Measurements from ENCODE around the gene SORCS2.

SORCS2 gene

DNA sequence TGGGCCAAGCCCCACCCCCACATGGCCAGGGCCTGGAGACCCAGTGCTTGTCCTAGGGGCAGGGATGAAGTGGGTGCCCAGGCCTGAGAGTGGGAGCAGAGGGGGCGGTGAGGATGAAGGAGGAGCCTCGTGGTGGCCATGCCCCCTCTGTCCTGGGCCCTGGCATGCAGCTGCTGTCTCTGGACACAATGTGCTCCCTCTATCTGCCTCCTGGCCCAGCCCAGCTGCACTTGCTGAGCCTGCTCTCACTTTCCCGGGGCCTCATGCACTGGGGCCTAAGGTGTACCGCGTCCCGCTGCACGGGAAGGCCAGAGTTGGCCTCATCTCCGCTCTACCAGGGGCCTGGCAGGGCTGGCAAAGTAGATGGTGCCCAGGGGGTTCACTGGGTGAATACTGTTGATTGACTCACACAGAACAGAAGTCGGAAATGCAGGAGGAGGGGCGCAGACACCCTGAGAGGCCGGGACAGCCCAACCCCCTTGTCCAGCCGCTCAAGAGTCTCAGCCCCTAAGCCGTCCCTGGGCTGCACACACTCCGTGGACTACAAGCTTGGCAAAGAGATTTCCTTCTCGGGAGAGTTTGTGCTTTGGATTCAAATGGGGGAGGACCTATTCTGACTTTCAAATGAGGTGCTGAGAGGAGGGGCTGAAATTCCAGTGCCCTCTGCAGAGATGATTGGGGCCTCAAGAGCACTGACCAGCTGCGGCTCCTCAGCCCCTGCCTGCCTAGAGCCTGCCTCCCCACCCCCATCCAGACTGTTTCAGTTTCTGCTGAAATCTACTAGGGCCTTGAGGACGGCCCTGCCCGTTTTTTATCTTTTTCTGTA lies 130.0 kb downstream of the SORCS2 start:
- DNase-seq (ENCODE audit: low spot score in 2 of 2) = no peak
- Mint-ChIP-seq H3K27ac (no peak overlapping the region), H3K4me1 (peaks cover 23% of the 10 kb centered on the region), H3K9me3 (peaks cover 4% of the 10 kb centered on the region), H3K4me3 (no peak overlapping the region), H3K36me3 (peaks cover 3% of the 10 kb centered on the region)
- no peak for ATAC-seq

DNA sequence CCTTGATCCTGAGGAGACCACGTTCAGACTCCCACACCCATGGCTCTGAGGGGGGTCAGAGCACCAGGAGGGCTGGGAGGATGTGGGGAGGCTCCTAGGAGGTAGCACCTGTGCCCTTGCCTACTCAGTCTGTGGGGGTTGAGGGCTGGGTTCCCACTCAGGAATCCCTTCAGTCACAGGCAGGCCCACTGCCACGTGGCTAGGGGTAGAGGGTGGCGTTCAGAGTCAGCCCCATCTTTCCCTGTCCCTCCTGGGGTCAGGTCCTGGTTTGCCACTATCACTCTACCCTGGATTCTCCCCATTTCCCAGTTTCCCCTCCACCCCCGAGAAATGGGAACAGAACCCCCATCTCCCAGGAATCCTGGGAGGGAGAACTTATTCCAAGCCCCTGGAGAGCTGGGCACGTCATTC lies 131.1 kb downstream of the SORCS2 start:
- peaks cover 4% of the 10 kb centered on the region for H3K9me3 Mint-ChIP-seq
- DNase-seq (ENCODE audit: low spot score in 2 of 2) (no peak), ATAC-seq (no peak)
- peaks cover 23% of the 10 kb centered on the region for H3K4me1 Mint-ChIP-seq
- no peak overlapping the region for H3K27ac Mint-ChIP-seq
- no peaks in the 10 kb centered on the region for H3K36me3 Mint-ChIP-seq
- no peak overlapping the region for H3K4me3 Mint-ChIP-seq

DNA sequence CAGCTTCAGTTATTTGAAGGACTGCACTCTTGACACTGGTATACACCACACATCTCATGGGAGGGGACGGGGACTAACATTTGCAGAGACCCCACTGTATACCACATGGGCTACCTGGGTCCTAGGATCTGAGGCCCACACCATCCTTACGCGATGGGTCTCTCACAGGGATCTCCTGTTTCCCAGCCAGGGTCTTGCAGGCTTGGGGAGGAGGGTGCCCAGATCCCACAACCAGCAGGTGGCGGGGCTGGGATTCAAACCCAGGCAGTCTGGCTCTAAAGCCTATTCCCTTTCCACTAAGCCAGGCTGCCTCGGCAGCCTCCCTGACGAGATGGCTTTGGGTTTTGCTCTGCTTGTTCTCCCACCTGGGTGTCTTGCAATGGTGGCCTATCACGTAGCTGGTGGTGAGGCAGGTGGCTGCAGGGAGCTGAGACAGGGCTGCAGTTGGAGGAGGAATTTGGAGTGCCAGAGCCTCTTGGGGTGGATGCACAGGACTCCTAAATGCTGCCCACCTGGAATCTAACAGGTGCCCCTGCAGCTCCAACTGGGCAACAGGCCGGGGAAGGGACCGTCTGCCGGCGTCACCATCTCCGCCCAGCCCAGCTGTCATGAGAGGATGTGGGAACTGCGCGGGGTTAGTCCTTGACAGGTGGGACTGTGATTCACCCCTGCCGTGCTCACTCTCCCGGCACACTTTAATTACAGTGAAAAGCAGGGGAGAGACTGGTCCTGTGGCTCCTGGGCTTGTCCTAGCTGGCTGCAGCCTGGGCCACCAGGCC lies 131.7 kb downstream of the SORCS2 start:
- Mint-ChIP-seq H3K4me1 (peaks cover 23% of the 10 kb centered on the region), H3K4me3 (peak overlapping the region; percentile 44), H3K27ac (peak overlapping the region; percentile 26), H3K9me3 (peaks cover 4% of the 10 kb centered on the region), H3K36me3 (no peaks in the 10 kb centered on the region)
- DNase-seq (ENCODE audit: low spot score in 2 of 2) (no peak), ATAC-seq (peak; percentile 80)

DNA sequence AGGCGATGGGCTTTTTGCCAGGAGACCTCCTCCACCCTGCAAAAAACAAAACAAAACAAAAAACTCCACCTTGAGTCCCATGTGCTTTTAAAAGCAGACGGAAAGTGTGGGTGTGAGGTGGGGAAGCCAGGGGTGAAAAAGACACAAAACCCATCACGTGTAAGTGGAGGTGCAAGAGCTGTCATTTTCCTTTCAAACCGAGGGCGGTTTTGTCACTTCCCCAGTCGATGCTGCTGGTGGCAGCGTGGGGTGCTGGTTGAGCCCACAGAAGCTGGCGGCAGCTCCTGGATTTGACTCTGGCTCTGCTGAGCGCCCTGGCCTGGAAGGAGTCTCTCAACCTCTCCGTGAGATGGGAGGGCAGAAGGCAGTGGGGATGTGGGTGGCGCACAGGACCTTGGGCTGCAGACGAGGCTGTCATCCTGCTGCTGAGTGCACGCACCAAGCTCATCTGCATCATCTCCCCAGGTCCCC lies 132.3 kb downstream of the SORCS2 start:
- H3K27ac Mint-ChIP-seq = peak overlapping the region; percentile 26
- H3K9me3 Mint-ChIP-seq = peaks cover 4% of the 10 kb centered on the region
- DNase-seq (ENCODE audit: low spot score in 2 of 2) (peak in 1 of 2 donors; percentile 54), ATAC-seq (peak; percentile 71)
- H3K4me1 Mint-ChIP-seq = peaks cover 23% of the 10 kb centered on the region
- H3K4me3 Mint-ChIP-seq = peak overlapping the region; percentile 44
- no peaks in the 10 kb centered on the region for H3K36me3 Mint-ChIP-seq

DNA sequence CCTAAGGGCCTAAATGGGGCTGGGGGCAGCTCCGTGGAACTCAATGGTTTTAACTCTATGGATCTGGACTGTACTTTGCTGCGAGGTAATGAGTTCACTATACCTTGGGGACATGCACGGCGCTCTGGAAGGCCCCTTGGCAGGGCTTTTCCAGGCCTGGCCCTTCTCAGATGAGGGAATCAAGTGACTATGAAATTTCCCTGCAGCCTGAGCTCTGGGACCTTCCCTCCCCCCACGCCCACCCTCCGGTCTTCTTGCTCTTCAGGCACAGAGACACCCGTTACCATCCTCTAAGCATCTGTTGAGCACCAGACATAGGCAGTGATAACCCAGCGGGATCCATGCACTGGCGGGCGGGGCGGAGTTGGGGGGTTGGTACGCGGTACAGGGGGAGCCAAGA lies 133.2 kb downstream of the SORCS2 start:
- DNase-seq (ENCODE audit: low spot score in 2 of 2) = no peak
- no peaks in the 10 kb centered on the region for H3K36me3 Mint-ChIP-seq
- no peak overlapping the region for H3K4me3 Mint-ChIP-seq
- H3K27ac Mint-ChIP-seq = peak overlapping the region; percentile 18
- H3K9me3 Mint-ChIP-seq = peaks cover 4% of the 10 kb centered on the region
- H3K4me1 Mint-ChIP-seq = peaks cover 23% of the 10 kb centered on the region
- no peak for ATAC-seq

DNA sequence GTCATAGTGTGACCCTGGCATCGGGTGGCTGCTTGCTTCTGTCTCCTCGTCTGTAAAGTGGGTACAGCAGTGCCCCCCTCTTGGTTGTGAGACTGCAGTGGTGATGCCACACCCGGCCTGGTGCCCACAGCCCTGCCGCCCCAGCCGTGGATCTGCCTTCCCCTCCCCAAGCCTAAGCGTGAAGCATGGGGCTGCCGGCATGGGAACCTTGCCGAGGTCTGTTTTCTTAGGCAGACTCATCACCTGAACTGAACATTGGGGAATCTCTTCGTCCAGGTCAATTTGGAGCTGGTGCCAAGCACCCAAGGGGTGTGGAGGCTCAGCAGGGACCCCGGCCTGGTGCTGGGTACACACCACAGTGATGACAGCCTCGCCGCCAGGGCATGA lies 134.0 kb downstream of the SORCS2 start:
- Mint-ChIP-seq H3K36me3 (no peaks in the 10 kb centered on the region), H3K9me3 (no peaks in the 10 kb centered on the region)
- ATAC-seq = no peak

DNA sequence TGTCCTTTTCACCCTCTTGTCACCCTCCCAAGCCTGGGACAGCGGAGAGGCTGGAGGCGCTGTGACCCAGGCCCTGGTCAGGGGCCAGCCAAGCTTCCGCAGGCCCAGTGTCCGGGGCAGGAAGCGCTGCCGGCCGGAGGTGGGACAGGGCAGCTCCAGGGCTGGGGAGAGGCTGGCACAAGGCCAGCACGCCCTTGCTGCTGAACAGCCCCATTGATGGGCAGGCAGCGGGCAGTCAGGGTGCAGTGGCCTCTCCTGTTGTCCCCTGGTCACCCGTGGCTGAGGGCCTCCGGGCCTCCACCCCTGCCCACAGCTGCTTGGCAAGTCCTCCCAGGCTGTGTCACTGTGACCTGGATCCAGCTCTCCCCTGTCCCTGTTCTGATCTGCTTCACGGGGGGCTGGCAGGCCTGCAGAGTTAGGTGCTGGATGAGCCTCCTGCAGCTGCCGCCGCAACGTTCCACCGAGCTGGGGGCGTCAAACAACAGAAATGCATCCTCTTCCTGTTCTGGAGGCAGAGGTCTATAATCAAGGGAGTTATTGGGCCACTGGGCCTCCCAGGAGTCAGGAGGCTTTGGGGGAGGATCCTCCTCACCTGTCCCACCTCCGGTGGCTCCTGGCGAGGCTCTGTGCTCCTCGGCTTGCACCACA lies 134.5 kb downstream of the SORCS2 start:
- DNase-seq (ENCODE audit: low spot score in 2 of 2) = no peak
- no peak overlapping the region for H3K4me3 Mint-ChIP-seq
- H3K4me1 Mint-ChIP-seq = peaks cover 23% of the 10 kb centered on the region
- ATAC-seq = no peak
- no peaks in the 10 kb centered on the region for H3K9me3 Mint-ChIP-seq
- no peak overlapping the region for H3K27ac Mint-ChIP-seq
- no peaks in the 10 kb centered on the region for H3K36me3 Mint-ChIP-seq

More for the DNA sequence above, 134.0 kb downstream of the SORCS2 start:
- peaks cover 23% of the 10 kb centered on the region for H3K4me1 Mint-ChIP-seq
- no peak for DNase-seq (ENCODE audit: low spot score in 2 of 2)
- H3K4me3 Mint-ChIP-seq = no peak overlapping the region
- H3K27ac Mint-ChIP-seq = peak overlapping the region; percentile 18

DNA sequence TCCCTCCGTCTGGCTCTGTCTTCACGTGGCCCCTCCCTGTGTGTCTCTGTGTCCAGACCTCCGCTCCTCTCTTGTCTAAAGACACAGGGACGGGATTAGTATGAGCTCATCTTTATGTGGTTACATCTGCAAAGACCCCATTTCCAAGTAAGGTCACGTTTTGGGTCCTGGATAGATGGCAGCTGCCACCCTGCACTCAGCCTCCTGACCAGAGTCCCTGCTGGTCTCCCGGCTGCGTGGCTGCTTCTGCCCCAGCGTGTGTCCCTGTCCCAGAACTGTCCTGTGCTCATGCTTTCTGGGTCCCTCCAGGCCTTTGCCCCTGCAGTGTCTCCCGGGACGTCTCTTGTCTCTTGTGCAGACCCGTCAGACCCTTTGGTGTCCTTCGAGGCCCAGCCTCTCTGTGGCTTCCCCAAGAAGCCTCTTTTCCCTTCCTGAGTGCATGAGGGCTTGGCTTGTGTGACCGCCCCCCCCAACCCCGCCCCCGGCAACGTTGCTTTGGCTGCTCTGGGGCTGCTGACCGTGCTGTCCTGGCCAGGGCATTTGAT lies 135.1 kb downstream of the SORCS2 start:
- ATAC-seq = no peak
- H3K9me3 Mint-ChIP-seq = no peaks in the 10 kb centered on the region
- H3K4me3 Mint-ChIP-seq = no peak overlapping the region
- peaks cover 23% of the 10 kb centered on the region for H3K4me1 Mint-ChIP-seq
- no peaks in the 10 kb centered on the region for H3K36me3 Mint-ChIP-seq
- H3K27ac Mint-ChIP-seq = no peak overlapping the region
- DNase-seq (ENCODE audit: low spot score in 2 of 2) = no peak

DNA sequence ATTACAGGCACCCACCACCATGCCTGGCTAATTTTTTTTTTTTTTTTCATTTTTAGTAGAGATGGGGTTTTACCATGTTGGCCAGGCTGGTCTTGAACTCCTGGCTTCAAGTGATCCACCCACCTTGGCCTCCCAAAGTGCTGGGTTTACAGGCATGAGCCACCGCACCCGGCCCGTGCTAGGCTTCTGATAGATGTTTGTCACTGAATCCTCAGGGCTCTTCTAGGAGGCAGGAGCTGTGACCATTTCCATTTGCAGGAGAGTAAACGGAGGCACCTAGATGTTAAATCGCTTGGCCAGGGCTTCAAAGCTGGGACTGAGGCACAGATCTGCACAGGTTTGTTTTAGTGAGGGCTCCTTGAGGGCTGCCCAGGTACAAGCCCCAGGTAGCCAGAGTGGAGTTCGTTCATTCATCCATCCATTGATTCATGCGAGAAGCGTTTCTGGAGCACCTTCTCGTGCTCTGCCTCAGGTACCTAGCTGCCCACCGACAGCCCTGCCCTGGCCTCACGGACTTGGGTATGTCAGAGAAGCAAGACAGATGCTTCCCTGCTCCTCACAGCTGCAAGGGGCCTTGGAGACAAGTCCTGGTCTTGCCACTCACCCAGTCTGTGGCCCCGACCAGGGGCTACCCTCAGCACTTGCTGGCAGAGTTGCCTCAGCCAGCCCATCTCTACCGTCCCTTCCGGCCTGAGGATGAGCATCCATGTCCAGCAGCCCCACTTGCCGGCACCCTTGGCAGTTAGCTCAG lies 136.0 kb downstream of the SORCS2 start:
- ATAC-seq (no peak), DNase-seq (ENCODE audit: low spot score in 2 of 2) (no peak)
- Mint-ChIP-seq H3K9me3 (no peaks in the 10 kb centered on the region), H3K27ac (no peak overlapping the region), H3K36me3 (no peaks in the 10 kb centered on the region), H3K4me3 (no peak overlapping the region), H3K4me1 (peaks cover 23% of the 10 kb centered on the region)

DNA sequence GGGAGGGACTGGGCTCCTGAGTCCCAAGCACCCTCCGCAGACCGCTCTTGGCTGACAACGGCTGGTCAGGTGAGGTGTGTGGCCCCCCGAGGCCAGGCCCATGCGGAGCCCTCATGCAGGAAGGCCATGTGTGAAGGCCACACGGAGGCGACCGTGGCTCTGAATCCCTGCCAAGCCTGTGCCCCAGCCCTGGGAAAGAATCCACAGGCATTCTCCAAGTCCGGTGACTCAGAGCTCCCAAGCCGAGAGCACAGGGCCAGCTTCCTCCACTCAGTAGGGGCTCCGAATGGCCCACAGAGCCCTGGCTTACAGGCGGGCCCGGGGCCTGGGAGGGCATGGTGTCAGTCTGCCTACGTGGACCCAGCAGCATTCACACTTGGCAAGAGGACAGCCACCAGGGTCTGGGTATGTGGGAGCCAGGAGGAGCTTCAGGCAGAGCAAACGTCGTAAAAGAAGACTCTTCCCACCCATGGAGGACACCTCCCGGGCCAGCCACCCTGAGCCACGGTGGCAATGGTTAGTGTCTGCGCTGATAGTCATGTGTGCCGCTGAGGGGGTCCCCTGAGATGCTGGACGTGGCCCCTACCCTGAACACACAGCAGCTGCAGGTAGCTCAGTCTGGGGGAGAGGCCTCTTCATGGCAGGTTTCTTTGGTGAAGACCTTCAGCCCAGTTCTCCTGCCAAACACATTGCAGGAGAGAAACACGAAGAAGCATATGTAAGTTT lies 136.7 kb downstream of the SORCS2 start:
- no peak overlapping the region for H3K4me3 Mint-ChIP-seq
- ATAC-seq (no peak), DNase-seq (ENCODE audit: low spot score in 2 of 2) (no peak)
- H3K36me3 Mint-ChIP-seq = no peaks in the 10 kb centered on the region
- H3K4me1 Mint-ChIP-seq = peaks cover 22% of the 10 kb centered on the region
- H3K9me3 Mint-ChIP-seq = no peaks in the 10 kb centered on the region
- H3K27ac Mint-ChIP-seq = no peak overlapping the region

DNA sequence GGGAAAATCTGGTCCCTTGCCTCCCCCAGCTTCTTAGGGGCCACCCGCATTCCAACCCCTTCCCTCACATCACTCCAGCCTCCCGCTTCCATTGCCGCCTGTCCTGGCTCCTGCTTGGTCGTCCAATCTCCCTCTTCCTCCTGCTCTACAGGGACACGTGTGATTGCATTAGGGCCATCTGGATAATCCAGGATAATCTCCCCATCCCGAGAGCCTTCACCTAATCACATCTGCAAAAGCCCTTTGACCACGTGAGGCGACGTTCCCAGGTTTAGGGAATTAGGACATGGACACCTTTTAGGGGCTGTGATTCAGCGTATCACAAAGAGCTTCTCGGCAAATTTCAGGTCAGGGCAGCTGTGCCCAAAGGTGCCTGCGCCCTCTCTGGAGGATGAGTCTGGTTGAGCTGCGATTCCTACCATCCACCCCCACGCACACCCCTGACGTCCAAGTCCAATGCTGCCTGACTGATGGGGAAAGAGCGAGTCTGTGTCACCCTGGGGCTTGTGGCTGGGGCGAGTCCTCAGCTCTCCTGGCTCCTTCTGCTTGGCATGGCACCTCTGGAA lies 137.8 kb downstream of the SORCS2 start:
- H3K9me3 Mint-ChIP-seq = no peaks in the 10 kb centered on the region
- H3K4me1 Mint-ChIP-seq = peaks cover 12% of the 10 kb centered on the region
- ATAC-seq (no peak), DNase-seq (ENCODE audit: low spot score in 2 of 2) (no peak)
- no peak overlapping the region for H3K27ac Mint-ChIP-seq
- no peaks in the 10 kb centered on the region for H3K36me3 Mint-ChIP-seq
- H3K4me3 Mint-ChIP-seq = no peak overlapping the region

DNA sequence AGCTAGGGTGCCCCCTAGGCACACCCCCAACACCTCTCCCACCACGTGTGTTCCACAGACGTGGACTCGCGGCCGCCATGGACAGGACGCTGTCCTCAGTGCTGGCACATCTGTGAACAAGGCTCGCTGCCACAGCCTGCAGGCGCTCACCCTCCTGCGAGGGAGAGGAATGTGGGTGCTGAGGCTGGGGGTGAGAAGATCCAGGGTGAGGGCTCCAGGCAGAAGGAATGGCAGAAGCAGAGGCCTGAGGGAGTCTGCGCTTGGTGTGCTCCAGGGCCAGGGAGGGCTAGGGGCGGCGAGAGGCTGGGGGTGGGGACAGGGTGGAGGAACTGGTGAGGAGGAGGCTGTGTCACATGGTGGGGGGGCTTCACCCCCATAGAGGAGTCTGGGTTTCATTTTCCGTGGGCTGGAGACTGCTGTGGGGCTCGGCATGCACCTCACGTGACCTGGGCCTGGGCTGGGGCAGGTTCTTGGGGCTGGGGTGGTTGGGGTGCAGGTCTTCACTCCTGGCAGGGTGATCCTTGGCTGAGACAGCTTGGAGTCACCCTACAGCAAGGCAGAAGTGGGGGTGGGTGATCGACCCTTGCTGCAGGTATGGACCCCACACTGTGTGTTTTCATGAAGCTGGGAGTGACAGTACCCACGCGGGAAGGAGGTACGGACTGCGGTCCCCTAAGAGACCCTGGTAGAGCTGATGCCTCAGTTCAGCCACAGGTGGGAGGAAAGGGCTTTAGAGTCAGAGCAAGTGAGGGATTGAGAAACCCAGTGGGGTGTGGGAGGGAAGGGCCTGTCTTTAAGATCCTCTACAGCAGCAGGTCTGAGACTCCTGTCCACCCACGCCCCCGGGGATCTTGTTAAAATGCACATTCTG lies 138.7 kb downstream of the SORCS2 start:
- Mint-ChIP-seq H3K4me3 (no peak overlapping the region), H3K9me3 (no peaks in the 10 kb centered on the region), H3K27ac (no peak overlapping the region), H3K36me3 (no peaks in the 10 kb centered on the region), H3K4me1 (peaks cover 2% of the 10 kb centered on the region)
- no peak for DNase-seq (ENCODE audit: low spot score in 2 of 2)
- ATAC-seq = no peak

DNA sequence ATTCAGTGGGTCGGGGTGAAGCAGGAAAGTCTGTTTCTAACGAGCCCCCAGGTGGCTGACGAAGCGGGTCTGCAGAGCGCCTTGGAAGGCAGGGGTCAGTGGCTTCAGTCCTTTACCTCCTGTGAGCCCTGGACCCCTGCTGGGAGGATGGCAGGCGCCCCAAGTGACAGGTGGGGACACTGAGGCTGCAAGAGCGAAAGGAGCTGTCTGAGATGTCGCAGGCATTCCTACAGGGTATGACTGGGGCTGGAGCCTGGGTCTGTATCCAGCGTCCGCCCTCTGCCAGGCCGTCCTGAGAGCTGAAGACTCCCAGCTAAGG lies 139.3 kb downstream of the SORCS2 start:
- ATAC-seq (no peak), DNase-seq (ENCODE audit: low spot score in 2 of 2) (no peak)
- H3K9me3 Mint-ChIP-seq = no peaks in the 10 kb centered on the region
- no peaks in the 10 kb centered on the region for H3K36me3 Mint-ChIP-seq
- H3K27ac Mint-ChIP-seq = no peak overlapping the region
- H3K4me3 Mint-ChIP-seq = no peak overlapping the region
- no peaks in the 10 kb centered on the region for H3K4me1 Mint-ChIP-seq
